ENCODE results near the gene TFB1M. TPM values are rescaled to one million over a fixed set of nuclear protein-coding genes. Genes with fewer than 3 reads are reported as not detected.
"Not testable (repeated sequence)": the region's sequence is repeated elsewhere in the genome, so short reads cannot be mapped to it uniquely, and the experiment has no call there.

Gene TFB1M
- total RNA-seq, 1 donor from 2014 or later: 22.2 TPM

DNA sequence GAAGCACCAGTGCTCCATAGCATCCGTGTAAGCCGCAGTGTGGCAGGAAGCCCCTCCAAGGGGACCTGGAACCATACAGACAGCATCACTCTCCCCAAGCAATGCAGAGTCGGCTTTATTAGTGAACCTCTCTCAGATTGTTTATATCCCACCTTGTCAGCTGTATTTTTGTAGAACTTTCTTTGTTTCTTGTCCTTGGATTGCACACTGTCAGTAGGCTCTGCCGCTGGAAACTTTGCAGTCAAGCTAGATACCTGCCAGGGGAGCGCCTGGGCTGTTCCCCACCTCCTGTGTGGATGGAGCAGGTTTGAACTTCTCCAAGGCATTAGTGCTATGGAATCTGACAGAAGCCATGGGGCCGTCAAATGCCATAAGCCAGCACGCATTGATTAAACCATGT is 69.1 kb downstream of the TFB1M start:
- ATAC-seq (no peak), DNase-seq (ENCODE audit: low spot score) (no peak)

DNA sequence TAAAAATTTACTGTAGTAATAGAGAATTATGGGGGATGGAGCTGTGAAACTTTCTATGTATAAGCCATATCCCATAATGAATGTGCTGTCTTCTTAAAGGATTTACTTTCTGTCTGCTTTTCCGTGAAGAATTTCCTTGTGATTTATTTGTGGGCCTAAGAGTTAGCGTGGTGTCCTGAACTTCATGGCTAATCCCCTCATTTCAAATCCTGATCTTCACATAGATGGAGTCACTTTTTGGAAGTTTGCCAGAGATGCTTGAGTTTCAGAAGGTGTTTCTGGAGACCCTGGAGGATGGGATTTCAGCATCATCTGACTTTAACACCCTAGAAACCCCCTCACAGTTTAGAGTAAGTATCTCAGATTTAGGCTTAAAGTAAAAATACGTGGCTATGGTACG is 69.8 kb downstream of the TFB1M start:
- DNase-seq (ENCODE audit: low spot score) (no peak), ATAC-seq (no peak)

DNA sequence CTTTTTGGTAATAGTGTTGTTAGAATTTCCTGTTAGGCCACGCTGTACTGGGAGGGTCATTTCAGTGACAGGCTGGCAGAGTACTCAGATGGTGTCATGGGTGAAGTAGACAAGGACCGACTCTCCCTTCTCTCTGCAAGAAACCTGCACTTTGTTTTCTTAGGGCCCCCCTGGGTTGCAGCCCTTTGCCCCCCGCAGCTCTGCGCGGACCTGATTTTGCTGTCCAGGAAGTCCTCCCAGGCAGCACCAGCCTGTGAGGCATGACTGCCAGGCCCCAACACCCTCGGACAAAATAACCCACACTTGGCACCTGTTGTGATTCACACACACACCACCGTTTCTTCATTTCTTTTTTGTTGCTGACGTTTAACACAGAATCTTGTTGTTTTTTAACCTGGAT is 72.3 kb downstream of the TFB1M start:
- ATAC-seq: no peak
- no peak for DNase-seq (ENCODE audit: low spot score)

GRCh38 chr6:155240905-155241600 is 73.2 kb downstream of the TFB1M start:
- ATAC-seq (no peak), DNase-seq (ENCODE audit: low spot score) (no peak)

- DNase-seq (ENCODE audit: low spot score): no peak
- ATAC-seq: no peak
These were observed 76.7 kb downstream of the TFB1M start for GRCh38 chr6:155237613-155238012.

DNA sequence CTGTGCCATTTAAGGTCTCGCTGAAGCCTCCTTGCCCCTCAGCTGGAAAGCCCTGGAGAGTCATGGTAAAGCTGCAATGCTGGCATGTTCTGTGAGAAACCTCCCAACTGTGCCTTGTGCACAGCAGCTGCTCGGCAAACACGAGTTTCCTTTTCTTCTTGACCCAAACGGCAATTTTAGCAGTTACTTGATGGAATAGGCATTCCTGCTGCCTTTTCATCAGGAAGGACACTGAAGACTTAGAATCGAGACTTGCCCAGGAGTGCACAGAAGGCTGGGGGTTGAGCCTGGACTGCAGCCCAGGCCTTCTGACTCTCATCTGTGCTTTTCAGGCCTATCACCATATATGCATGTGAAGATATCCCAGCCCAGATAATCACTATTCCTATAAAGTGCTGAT is 79.2 kb downstream of the TFB1M start:
- DNase-seq (ENCODE audit: low spot score): no peak
- no peak for ATAC-seq

- ATAC-seq (no peak), DNase-seq (ENCODE audit: low spot score) (no peak)
These were observed 79.6 kb downstream of the TFB1M start for GRCh38 chr6:155234687-155235086.

DNA sequence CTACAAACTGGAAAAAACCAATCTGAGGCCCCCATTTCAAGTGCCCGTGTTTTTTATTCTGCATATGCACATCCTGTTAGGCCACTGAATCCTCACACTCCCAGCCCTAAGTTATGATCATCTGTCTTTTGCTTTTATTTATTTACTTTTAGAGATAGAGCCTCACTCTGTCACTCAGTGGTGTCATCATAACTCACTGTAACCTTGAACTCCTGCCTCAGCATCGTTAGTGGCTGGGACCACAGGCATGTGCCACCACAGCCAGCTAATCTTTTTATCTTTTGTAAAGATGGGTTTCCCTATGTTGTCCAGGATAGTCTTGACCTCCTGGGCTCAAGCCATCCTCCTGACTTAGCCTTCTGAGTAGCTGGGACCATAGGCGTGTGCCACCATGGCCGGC is 80.1 kb downstream of the TFB1M start:
- ATAC-seq: no peak

DNA sequence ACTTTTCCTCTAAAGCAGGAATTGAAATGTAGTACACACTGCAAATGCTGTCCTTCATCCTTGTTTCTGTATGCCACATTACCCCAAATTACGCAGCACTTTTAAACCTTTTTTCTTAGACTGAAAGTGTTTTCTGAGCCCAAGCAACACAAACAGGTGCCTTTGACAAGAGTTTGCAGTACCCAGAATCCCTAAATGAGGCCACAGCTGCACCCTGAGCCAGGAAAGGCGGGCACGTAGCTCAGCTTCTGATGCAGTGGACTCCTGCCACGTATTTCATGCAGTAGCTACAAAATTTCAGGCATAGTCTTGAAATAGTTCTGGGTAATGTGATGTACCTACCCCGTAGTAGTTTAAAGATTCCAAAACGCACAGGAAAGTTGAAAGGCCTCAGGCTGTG is 81.4 kb downstream of the TFB1M start:
- DNase-seq (ENCODE audit: low spot score): no peak
- no peak for ATAC-seq

More for the DNA sequence above, 80.1 kb downstream of the TFB1M start:
- no peak for DNase-seq (ENCODE audit: low spot score)

DNA sequence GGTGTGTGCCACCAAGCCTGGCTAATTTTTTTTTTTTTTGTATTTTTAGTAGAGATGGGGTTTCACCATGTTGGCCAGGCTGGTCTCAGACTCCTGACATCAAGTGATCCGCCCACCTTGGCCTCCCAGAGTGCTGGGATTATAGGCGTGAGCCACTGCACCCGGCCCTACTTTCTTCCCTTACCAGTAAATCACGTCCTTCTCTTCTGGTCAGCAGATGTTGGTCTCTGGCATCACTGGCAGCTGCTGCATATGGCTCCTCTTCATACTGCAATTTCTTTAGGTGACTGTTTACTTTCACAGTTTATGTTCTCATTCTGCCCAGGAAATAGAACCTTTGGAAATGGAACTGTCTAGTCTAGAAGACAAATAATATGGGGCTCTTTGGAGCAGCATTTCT is 83.3 kb downstream of the TFB1M start:
- ATAC-seq; DNase-seq (ENCODE audit: low spot score): not testable (repeated sequence)

- DNase-seq (ENCODE audit: low spot score): no peak
- no peak for ATAC-seq
These were observed 85.6 kb downstream of the TFB1M start for GRCh38 chr6:155228546-155229166.

DNA sequence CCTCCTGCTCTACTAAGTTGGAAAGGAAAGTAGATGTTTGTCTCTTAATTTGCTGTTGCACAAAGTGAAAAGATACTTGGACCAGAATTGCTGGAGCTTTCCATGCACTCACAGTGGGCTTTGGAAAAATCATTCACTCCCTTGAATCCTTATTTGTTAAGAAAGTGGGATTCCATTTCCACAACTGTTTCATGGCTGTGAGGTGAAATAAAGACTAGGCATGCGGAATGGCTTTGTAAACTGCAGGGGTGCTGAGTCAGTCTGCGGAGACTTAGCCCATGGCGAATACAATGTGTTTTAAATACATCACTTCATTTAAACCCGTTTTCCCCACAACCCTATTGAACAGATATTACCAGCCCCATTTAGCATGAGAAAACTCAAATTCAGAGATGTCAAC is 87.2 kb downstream of the TFB1M start:
- ATAC-seq (no peak), DNase-seq (ENCODE audit: low spot score) (no peak)

- no peak for ATAC-seq
- DNase-seq (ENCODE audit: low spot score): no peak
These were observed 89.7 kb downstream of the TFB1M start for GRCh38 chr6:155224618-155225017.

- no peak for ATAC-seq
These were observed 90.4 kb downstream of the TFB1M start for GRCh38 chr6:155223646-155224451.

GRCh38 chr6:155222506-155222905 is 91.8 kb downstream of the TFB1M start:
- no peak for ATAC-seq
- no peak for DNase-seq (ENCODE audit: low spot score)

More at GRCh38 chr6:155223646-155224451, 90.4 kb downstream of the TFB1M start:
- no peak for DNase-seq (ENCODE audit: low spot score)

- no peak for ATAC-seq
- no peak for DNase-seq (ENCODE audit: low spot score)
These were observed 93.2 kb downstream of the TFB1M start for GRCh38 chr6:155221086-155221485.

DNA sequence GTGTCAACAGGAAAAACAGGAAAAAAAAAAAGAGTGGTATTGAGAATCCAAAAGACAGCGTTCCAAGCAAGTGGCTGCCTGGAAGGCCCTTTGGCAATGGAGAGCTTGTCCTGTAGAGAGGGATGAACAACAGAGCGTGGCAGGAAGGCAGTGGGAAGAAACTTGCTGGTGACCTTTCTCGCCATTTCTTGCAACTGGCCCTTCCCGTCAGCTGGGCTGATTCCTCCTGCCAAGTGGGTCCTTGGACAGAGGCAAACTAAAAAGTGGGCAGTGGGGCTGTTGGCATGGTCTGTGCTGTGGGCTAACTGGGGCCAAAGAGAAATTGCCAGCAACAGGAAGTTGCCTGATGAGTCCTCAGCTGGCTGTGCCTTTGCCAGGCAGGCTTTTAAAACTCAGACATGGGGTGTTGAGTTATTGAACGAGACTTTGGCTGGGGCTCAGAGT is 94.4 kb downstream of the TFB1M start:
- ATAC-seq: no peak

GRCh38 chr6:155219299-155219698 is 95.0 kb downstream of the TFB1M start:
- no peak for ATAC-seq
- DNase-seq (ENCODE audit: low spot score): no peak

More for the DNA sequence above, 94.4 kb downstream of the TFB1M start:
- no peak for DNase-seq (ENCODE audit: low spot score)

- not testable (repeated sequence) for DNase-seq (ENCODE audit: low spot score); ATAC-seq
These were observed 95.6 kb downstream of the TFB1M start for GRCh38 chr6:155218711-155219110.

- no peak for DNase-seq (ENCODE audit: low spot score)
- ATAC-seq: no peak
These were observed 97.8 kb downstream of the TFB1M start for GRCh38 chr6:155216312-155217046.

GRCh38 chr6:155215906-155216305 is 98.4 kb downstream of the TFB1M start:
- ATAC-seq (no peak), DNase-seq (ENCODE audit: low spot score) (no peak)

All from left lobe of liver (tissue), 2 donors.